CD4-positive, alpha-beta T cell treated with Interleukin-15 for 4 hours (primary cell): ENCODE data around the gene ARHGAP10.

Source experiments
- DNase-seq: peaks from one replicate; pipeline ENCODE4 v3.0.0-alpha.2; 2020; ENCODE audit warnings: low spot score

ARHGAP10 gene

DNA sequence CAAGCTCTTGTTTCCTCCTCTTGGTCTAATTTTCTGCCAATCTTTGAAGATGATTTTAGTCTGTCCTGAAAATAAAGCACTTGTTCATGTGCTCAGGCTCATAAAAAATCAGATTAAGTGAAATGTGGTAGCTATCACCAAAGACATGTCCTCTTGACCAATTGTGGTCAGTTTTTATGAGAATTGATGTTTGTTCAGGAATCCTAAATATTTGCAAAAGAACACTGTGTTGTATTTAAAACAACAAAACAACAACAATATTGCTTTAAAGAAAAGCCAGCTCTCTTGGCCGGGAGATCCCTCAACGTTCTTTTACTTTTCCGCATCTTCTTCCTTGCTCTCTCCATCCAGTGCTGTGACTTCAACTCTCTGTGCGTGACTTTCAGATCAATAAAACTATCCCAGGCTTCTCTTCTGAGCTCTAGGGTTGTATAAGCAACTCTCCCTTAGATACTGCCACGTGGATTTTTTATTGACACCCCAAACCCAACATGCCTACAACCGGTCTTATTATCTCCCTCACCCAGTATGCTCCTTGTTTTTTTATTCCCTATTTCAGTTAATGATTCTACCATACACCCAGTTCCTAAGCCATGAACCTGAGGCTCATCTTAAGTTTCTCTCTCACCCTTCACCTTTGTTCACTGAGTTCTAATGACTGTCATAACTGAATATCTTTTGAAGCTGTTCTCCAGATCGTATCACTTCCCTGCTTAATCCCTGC lies 309.9 kb downstream of the ARHGAP10 start:
- DNase-seq = no peak

DNA sequence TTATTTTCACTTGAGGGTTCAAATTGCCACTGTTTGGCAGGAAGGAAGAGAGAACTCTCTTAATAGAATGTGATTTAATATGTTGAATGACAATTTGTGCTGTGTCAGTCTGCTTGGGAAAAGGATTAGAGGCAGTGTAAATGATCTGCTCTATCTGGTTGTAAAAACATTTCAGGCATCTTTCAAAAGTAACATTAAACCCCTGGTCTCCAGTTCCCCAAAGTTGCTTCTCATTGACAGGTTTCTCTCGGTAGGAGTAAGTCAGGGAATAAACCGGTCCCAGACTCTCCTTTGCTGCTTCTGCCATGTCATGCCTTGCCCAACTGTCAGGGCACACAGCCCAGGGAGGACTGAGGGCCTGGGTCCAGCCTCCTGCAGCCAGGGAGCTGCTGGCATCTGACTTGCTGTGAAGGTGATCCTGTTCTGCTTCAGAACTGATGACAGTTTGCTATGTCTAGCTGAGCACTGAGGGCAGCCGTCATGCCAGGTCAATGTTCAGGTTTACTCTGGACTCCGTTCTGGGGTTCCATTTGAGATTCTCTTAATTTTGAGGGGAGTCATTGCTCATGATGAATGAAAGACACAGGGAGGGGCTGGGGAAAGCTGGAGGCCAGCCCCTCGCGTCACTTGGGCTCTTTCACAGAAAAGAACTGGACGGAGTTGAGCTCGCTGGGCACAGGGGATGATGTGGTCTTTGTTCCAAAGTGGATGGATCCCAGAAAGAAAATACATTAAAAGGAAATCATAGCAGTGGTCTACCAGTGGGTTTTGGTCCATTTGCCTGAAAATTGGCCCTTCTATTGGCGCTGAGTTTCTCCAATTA lies 312.4 kb downstream of the ARHGAP10 start:
- no peak for DNase-seq

- DNase-seq = no peak
These were observed 313.0 kb downstream of the ARHGAP10 start for GRCh38 chr4:148044912-148045352.

- no peak for DNase-seq
These were observed 316.7 kb downstream of the ARHGAP10 start for GRCh38 chr4:148048598-148048997.

- no peak for DNase-seq
These were observed 319.5 kb downstream of the ARHGAP10 start for GRCh38 chr4:148051403-148051802.

GRCh38 chr4:148052448-148052847 lies 320.6 kb downstream of the ARHGAP10 start:
- DNase-seq = peak; percentile 74

- DNase-seq = no peak
These were observed 321.6 kb downstream of the ARHGAP10 start for GRCh38 chr4:148053298-148054003.

- peak; percentile 24 for DNase-seq
These were observed 322.4 kb downstream of the ARHGAP10 start for GRCh38 chr4:148054275-148054674.

- DNase-seq = no peak
These were observed 324.0 kb downstream of the ARHGAP10 start for GRCh38 chr4:148055844-148056243.

- peak; percentile 80 for DNase-seq
These were observed 325.0 kb downstream of the ARHGAP10 start for GRCh38 chr4:148056879-148057278.

- no peak for DNase-seq
These were observed 325.6 kb downstream of the ARHGAP10 start for GRCh38 chr4:148057516-148057915.

DNA sequence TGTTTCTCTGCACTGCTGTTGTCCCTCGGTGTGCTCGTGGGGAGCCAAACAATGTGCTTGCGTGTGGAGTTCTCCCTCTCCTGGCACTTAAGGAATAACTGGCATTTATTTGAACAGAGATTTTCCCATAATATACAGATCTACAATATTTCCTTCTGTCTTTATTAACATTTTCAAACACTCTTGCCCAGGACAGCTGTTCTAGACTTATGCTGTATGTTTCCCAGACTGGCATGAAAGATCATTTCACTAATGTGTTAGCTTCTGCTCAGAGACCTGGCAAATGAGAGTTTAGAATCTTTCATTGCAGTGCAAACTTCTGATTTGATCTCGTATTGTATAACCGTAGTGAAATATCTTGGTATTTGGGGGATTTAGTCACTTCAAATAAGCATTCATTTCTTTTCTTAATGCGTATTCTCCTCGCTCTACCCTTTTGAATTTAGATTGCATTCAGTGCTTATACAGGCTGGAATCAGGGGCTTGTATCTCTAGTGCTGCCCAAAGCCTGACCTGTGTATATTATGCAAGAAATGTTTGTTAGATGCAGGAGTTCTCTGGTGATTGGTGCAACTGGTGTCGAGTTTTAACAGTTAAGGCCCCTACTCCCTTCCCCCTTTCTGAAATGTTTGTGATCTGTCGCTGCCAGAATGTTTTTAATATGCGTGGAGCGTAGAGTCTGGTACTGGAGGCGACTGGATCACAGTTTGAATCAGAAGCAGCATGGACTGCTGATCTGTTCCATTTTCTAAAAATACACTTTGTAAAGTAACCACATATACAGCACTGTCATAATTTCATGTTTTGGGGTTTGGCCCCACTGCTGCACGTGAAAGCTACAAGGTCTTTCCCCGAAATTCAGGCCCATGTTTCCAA lies 326.3 kb downstream of the ARHGAP10 start:
- no peak for DNase-seq

GRCh38 chr4:148059617-148060180 lies 327.8 kb downstream of the ARHGAP10 start:
- no peak for DNase-seq

DNA sequence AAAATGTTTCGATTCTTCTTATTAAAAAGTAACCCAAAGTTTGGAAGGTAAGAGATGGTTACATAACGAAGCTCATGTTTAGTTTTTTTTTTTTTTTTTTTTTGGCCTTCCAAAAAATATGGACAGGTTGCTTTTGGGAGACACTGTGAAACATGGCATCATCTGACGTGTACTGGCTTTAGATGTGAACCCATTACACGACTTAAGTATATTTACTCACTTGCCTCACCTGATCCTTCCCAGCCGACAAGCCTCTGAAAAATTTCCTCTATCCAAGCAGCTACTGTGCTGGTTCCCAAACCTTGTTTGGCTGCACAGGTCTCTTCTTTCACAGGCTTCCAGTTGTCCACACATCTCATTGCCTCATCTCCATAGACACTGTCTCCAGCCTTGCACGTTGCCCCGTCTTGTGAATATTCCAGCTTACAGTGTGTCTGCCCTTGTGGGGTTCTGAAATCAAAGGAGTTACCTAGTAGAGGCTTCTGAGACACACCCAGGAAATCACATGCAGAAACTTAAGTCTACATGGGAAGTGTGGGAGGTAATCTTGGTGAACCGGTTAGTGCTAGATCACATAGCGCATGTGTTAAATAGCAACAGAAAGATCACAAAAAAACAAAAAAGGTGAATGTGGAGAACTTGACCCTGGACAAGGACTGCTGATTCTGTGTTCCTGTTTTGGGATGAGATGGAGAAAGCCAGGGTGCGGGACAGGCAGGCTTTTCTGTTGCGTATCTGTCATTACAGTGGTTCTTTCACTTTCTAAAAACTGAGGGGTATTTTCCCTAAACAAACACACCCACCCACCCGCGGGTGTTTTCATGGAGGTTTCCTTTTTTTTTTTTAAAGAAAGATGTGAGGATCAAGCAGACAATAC lies 328.6 kb downstream of the ARHGAP10 start:
- DNase-seq = peak; percentile 57

DNA sequence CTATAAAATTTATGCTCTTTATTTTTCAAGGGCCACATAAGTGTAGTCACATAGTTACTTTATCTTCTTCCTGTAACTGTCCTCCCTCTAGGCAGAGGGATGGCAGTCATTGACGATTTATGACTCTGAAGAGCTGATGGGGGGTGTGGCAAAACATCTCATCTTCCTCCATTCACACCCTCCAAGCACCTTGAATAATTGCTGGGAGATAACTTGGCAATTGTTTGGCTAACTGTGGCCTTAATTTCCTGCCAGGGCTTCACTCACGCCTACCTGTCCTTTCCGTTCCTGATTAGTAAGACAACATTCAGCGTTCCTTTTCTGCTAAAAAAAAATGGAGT lies 329.2 kb downstream of the ARHGAP10 start:
- DNase-seq = peak; percentile 14

DNA sequence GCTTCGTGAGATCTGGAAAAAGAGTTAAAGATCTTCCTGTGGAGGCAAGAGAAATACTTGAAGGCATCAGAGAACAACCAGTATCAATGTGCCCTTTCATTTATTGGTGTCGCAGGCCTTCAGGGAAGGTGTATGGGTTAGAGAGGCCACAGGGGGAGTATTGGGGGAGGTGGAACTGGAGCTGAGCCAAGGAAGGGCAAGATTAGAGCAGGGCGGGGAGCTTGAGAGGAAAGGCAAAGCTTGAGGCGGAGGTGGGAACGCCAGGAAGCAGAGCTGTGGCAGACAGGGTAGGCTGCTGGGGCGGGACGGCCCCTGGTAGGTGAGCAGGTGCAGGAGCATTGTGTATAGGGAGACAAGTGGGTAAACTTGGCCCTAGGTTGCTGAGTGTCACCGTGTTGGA lies 329.9 kb downstream of the ARHGAP10 start:
- DNase-seq = no peak

GRCh38 chr4:148062301-148062950 lies 330.5 kb downstream of the ARHGAP10 start:
- no peak for DNase-seq

DNA sequence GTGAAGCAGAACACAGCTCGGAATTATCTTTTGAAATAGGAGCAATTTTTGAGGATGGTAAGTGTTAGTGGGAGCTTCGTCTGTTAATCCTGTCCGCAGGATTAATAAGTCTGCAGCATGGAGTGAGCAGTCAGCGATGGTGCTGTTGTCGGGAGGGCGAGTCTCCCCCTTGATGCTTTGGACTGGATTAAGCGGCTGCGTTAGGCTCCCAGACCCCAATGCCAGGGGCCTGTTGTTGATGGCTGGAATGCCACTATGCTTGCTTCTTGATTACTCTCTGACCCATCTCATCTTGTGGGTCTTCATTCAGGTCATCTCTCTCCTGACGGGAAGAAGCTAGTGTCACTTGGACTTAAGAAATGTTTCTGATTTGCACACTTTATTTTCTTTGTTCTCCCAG lies 332.6 kb downstream of the ARHGAP10 start:
- DNase-seq = no peak

- no peak for DNase-seq
These were observed 333.2 kb downstream of the ARHGAP10 start for GRCh38 chr4:148065075-148065474.
